Measurements from ENCODE around the gene PRDM8. TPM values are rescaled to one million over a fixed set of nuclear protein-coding genes. Genes with fewer than 3 reads are reported as not detected.

The PRDM8 gene
- total and polyA plus RNA-seq, 2 of the 4 experiments (the other 2 are of a cell fraction): 5.7 to 15.8 TPM

GRCh38 chr4:80154545-80154933, 42.8 kb upstream of the PRDM8 start:
- Histone ChIP-seq H3K27ac (ENCODE audit: insufficient read depth, low read length) (no peak overlapping the region), H3K4me3 (ENCODE audit: insufficient read depth, low read depth, low read length) (no peak overlapping the region), H3K4me2 (ENCODE audit: low read depth, low read length) (no peak overlapping the region), H3K36me3 (ENCODE audit: control insufficient read depth, insufficient read depth, low read length) (no peaks in the 10 kb centered on the region), H3K14ac (replicated peaks; ENCODE audit: low read depth, low read length) (no peak overlapping the region), H4K91ac (ENCODE audit: insufficient read depth, low read depth, low read length) (no peak overlapping the region), H2AFZ (replicated peaks; ENCODE audit: low read length, poor library complexity) (no peak overlapping the region), H4K5ac (ENCODE audit: low read depth, low read length) (no peak overlapping the region), H3K18ac (ENCODE audit: low read depth, low read length) (no peak overlapping the region), H2BK20ac (ENCODE audit: low read depth, low read length) (no peak overlapping the region), H4K8ac (ENCODE audit: low read depth in 2 of 2, low read length in 2 of 2) (no peak overlapping the region), H3K56ac (ENCODE audit: extremely low read depth, insufficient read depth, low read length) (no peak overlapping the region), H3K9me1 (ENCODE audit: insufficient read depth, low read length) (no peaks in the 10 kb centered on the region), H3K27me3 (ENCODE audit: control insufficient read depth, insufficient read depth, low read length) (no peaks in the 10 kb centered on the region), H2AK5ac (ENCODE audit: low read depth, low read length) (no peak overlapping the region), H3K4me1 (ENCODE audit: control insufficient read depth, insufficient read depth, low read length) (no peaks in the 10 kb centered on the region), H3K23ac (ENCODE audit: low read depth, low read length) (no peak overlapping the region), H2BK15ac (ENCODE audit: low read depth, low read length) (no peak overlapping the region), H2BK5ac (ENCODE audit: low read depth, low read length, poor library complexity, severe bottlenecking) (no peak overlapping the region), H4K20me1 (ENCODE audit: insufficient read depth, low read length) (no peaks in the 10 kb centered on the region), H2BK120ac (ENCODE audit: low read depth, low read length) (no peak overlapping the region), H3K79me1 (ENCODE audit: low read depth in 1 of 2, low read length in 2 of 2) (no peaks in the 10 kb centered on the region), H2AK9ac (replicated peaks; ENCODE audit: low read depth, low read length, poor library complexity) (no peak overlapping the region), H3K9me3 (ENCODE audit: control insufficient read depth, insufficient read depth, low read length) (peaks cover 2% of the 10 kb centered on the region; the same call in 1 of the 2 replicates), H3K4ac (ENCODE audit: low read depth, low read length) (no peak overlapping the region), H3K9ac (ENCODE audit: low read depth, low read length) (no peak overlapping the region)
- DNase-seq: no peak
- in situ Hi-C loops (cut with MboI; ENCODE audit: low sequenced_read_pairs) (no loop called here), intact Hi-C loops (cut with micrococcal nuclease) (no loop called here), dilution Hi-C loops (cut with HindIII; ENCODE audit: low sequenced_read_pairs, unreplicated experiment) (no loop called here)
- ChIA-PET POLR2A (ENCODE audit: unreplicated experiment) (no interaction called here), CTCF (interaction anchor here (0.5 to 0.8 kb wide), 2 partner anchors 17 to 27 kb away, joined by 3 to 6 read pairs; no protein-coding TSS in a partner anchor)
- no peak for TF ChIP-seq POLR2A (IDR thresholded peaks at IDR 0.05; ENCODE audit: low read depth, low read length)
- TF ChIP-seq RAD21 (IDR thresholded peaks at IDR 0.05; ENCODE audit: low read length): no peak
- TF ChIP-seq RCOR1 (IDR thresholded peaks at IDR 0.05; ENCODE audit: insufficient replicate concordance, low read length): no peak
- no peak for TF ChIP-seq SMC3 (IDR thresholded peaks at IDR 0.05; ENCODE audit: low read depth, low read length)
- TF ChIP-seq CTCF (conservative IDR thresholded peaks at IDR 0.05; ENCODE audit: low read depth, low read length): no peak
- no peak for TF ChIP-seq MXI1 (IDR thresholded peaks at IDR 0.05; ENCODE audit: borderline replicate concordance, low read depth, low read length)
- no peak for TF ChIP-seq ELK1 (IDR thresholded peaks at IDR 0.05; ENCODE audit: borderline replicate concordance, low read depth, low read length)
- no peak for TF ChIP-seq USF2 (IDR thresholded peaks at IDR 0.05; ENCODE audit: low read depth, low read length)
- no peak for TF ChIP-seq RFX5 (IDR thresholded peaks at IDR 0.05; ENCODE audit: low read depth, low read length)
- TF ChIP-seq FOS (IDR thresholded peaks at IDR 0.05; ENCODE audit: low read depth, low read length): no peak
- no peak for ATAC-seq (ENCODE audit: low read depth)
- no CpG with 5 or more reads among the region's 3 CpGs for WGBS, 2 experiments (ENCODE audit: extremely low coverage in 2 of 2, insufficient read length in 1 of 2)
- BruUV-seq (replicated peaks): no TSS peak
